Fibroblast of pulmonary artery (primary cell): ENCODE measurements around the gene PPP2R2C.

Experiments
- DNase-seq: peaks from one replicate; pipeline ENCODE4 v3.0.0-alpha.2; 2010; ENCODE audit warnings: low read depth
- H3K4me3 ChIP-seq: replicated peaks from 2 replicates; pipeline ENCODE4 v1.5.1; 2011; ENCODE audit warnings: low read depth, mild to moderate bottlenecking, control low read depth, low read length, moderate library complexity
- TF ChIP-seq, protein P1 (sequence below): IDR thresholded peaks from 2 replicates; pipeline ENCODE4 v1.5.1; 2011; ENCODE audit warnings: mild to moderate bottlenecking, control low read depth, low read length, inconsistent platforms; ENCODE audit errors: missing control alignments

The PPP2R2C gene

DNA sequence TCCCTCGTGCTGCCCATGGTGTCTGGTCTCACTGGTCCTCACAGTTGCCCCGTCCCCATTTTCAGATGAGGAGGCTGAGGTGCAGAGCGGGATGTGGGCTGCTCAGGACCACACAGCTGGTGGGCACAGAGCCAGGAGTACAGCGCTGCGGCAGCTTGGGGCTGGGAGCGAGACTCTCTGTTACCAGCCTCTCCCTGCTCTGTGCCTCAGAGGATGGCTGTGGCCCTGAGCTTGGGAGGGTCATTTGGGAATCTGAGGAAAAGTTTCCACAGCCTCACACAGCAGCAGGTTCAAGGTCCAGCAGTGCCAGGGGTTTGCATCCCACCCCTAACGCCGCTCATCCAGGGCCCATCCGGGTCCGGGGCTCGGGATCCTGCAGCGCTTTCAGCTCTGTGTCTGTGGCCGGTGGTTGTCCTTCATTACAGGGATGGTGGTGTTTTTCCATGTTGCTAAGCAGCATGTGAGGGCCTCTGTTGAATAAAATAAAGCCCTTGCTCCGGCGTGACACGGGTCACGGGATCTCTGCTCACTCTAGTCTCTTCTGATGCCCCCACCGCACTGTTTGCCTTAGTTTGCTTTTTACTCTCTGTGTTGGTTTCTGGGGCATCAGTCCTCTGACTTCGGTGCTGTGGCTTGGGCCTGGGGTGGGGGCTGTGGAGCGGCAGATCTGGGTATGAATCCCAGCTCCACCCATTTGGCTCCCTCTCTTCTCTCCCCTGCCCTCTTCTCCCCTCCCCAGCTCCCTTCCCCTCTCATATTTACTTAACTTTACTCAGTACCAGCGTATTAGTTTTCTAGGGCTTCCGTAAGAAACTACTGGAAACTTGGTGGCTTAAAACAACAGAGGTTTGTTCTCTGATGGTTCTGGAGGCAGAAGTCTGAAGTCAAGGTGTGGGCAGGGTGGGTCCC lies 196.3 kb downstream of the PPP2R2C start:
- TF ChIP-seq, protein P1, sequence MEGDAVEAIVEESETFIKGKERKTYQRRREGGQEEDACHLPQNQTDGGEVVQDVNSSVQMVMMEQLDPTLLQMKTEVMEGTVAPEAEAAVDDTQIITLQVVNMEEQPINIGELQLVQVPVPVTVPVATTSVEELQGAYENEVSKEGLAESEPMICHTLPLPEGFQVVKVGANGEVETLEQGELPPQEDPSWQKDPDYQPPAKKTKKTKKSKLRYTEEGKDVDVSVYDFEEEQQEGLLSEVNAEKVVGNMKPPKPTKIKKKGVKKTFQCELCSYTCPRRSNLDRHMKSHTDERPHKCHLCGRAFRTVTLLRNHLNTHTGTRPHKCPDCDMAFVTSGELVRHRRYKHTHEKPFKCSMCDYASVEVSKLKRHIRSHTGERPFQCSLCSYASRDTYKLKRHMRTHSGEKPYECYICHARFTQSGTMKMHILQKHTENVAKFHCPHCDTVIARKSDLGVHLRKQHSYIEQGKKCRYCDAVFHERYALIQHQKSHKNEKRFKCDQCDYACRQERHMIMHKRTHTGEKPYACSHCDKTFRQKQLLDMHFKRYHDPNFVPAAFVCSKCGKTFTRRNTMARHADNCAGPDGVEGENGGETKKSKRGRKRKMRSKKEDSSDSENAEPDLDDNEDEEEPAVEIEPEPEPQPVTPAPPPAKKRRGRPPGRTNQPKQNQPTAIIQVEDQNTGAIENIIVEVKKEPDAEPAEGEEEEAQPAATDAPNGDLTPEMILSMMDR, result no peak
- DNase-seq, result no peak
- H3K4me3 ChIP-seq, result no peak overlapping the region

DNA sequence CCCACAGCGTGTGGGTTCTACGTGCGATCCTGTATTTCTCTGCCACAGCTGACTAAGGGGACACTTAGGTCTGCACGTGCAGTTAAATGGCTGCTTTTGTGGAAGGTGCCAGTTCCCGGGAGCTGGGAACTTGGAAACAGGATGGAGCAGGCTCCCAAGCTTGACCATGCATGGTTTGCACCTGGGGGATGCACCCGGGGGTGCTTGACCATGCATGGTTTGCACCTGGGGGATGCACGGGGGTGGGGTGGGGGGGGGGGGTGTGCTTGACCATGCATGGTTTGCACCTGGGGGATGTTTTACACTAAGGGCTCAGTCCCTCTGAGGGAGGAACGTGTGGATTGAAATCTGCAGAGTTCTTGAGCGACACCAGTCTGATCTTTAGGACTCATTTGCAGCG lies 197.1 kb downstream of the PPP2R2C start:
- TF ChIP-seq, protein P1, result no peak
- no peak for DNase-seq
- no peak overlapping the region for H3K4me3 ChIP-seq

DNA sequence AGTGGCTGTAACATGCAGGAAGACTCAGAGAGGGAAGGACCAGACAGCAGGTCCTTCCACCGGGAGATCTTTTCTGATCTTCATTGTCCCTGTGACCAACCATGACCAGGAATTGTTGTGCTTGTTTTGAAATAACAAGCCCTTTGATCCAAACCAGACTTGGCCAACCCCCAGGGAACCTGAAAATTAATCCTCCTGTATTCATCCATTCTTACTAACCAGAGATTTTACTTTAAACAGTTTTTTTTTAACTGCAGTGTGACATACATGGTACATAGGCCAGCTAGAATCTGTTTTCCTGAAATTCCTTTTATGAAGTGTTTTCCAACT lies 198.8 kb downstream of the PPP2R2C start:
- H3K4me3 ChIP-seq, result no peak overlapping the region
- DNase-seq, result no peak
- TF ChIP-seq, protein P1, result no peak

DNA sequence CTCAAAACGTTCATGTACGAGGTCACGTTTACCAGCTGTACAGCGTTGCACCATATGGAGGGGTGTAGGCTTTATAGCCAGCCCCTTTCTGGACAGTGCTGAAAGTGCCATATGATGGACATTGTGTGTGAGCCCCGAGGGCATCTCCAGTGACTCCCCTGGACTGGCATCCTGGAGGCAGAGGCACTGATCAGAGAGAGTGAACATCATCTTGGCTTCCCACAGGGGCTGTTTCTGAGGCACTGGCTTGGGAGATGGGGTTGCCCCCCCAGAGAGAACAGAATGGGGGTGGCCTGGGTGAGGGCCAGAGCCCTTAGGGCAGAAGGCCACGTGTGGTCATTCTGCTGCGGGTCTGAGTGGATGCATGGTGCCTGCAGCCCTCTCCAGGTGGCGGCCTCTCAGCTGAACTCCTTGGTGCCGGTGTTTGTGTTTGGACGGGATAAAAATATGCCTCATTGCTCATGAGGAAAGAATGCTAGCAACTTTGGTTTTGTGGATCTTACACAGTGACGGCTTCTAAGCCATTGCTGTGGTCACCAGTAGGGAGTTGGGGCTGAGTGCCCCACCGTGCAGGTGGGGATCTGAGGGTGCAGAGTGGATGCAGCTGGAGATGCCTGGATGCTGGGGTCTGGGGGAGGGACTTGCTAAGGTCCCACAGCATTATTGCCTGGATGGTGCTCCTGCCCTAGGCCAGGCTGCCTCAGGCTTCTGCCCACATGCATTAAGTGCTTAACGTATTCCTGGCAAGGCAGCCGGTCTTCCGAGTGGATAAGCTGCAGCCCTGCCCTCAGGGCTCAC lies 199.4 kb downstream of the PPP2R2C start:
- TF ChIP-seq, protein P1, result no peak
- peak; percentile 71 for DNase-seq
- H3K4me3 ChIP-seq, result no peak overlapping the region

DNA sequence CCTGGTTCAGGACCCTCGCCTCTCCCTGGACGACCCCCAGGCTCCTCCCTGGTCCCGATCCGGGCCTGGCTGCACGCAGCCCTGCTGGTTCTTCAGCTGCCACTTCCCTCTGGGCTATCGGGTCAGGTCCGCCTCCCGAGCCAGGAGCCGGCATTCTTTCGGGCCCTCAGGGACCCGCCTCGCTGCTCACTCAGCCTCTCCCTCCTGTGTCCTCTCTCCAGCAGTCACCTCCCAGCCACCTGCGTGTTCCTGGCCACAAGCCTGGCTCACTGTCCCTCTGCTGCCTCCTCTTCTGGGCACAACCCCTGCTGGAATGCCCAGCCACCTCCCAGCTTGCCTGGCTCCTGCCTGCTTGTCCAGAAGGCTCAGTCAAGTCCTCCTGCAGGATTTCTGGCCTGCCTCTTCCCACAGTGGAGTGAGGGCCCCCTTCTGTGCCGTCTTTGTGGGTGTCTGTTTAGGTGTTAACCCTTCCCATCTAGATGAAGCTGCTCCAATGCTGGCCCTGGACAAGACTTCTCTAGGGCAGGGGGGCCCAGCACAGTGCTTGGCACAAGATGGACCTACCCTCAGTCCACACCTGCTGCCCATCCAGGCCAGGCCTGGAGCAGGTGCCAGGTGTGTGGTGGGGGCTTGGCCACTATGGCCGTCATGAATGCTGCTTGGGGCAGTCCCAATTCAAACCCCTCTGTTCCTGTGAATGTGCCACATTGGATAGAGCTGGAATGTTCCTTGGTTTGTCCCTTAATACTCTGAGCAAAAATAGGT lies 200.5 kb downstream of the PPP2R2C start:
- no peak for DNase-seq
- no peak overlapping the region for H3K4me3 ChIP-seq
- TF ChIP-seq, protein P1, result no peak

DNA sequence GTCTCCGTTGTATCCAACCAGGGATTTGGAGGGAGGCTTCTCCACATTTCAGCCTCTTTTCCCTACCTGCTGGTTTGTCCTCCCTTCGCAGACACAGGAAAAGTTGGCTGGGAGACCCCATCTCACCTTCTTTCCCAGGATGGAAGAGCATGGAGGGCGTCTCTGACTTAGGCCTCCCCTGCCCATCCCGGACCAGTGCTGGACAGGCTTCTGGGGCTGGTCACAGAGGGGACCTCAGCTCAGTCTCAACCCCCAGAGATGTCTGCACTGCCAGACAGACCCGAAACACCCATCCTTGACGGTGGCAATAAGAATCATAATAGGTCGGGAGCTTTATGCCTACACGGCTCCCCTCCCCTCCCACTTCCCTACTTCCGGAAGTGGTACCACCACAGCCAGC lies 201.2 kb downstream of the PPP2R2C start:
- DNase-seq, result no peak
- TF ChIP-seq, protein P1, result no peak
- peak overlapping the region; percentile 79 for H3K4me3 ChIP-seq
